HEK293T (cell line): ENCODE data around the gene VRK2.

Source experiments
- ARNT ChIP-seq: fragments of 450-650 bp; IDR thresholded peaks from 2 replicates; pipeline ENCODE4 v1.6.1; 2017; ENCODE audit warnings: mild to moderate bottlenecking
- BHLHE40 ChIP-seq: fragments of 450-650 bp; IDR thresholded peaks from 2 replicates; pipeline ENCODE4 v1.6.1; 2016; ENCODE audit warnings: mild to moderate bottlenecking, moderate library complexity, borderline replicate concordance
- ELF4 ChIP-seq: fragments of 450-650 bp; IDR thresholded peaks from 2 replicates; pipeline ENCODE4 v1.6.1; 2017; ENCODE audit warnings: antibody characterized with exemption
- FOXK2 ChIP-seq: fragments of 450-650 bp; IDR thresholded peaks from 2 replicates; pipeline ENCODE4 v1.6.1; 2016; ENCODE audit warnings: mild to moderate bottlenecking
- HDGF ChIP-seq: fragments of 450-650 bp; IDR thresholded peaks from 2 replicates; pipeline ENCODE4 v1.6.1; 2017; ENCODE audit warnings: antibody characterized with exemption, borderline replicate concordance
- SP1 ChIP-seq: fragments of 450-650 bp; IDR thresholded peaks from 2 replicates; pipeline ENCODE4 v1.6.1; 2017
- SUZ12 ChIP-seq: fragments of 450-650 bp; IDR thresholded peaks from 2 replicates; pipeline ENCODE4 v1.6.1; 2016; ENCODE audit warnings: mild to moderate bottlenecking

DNA sequence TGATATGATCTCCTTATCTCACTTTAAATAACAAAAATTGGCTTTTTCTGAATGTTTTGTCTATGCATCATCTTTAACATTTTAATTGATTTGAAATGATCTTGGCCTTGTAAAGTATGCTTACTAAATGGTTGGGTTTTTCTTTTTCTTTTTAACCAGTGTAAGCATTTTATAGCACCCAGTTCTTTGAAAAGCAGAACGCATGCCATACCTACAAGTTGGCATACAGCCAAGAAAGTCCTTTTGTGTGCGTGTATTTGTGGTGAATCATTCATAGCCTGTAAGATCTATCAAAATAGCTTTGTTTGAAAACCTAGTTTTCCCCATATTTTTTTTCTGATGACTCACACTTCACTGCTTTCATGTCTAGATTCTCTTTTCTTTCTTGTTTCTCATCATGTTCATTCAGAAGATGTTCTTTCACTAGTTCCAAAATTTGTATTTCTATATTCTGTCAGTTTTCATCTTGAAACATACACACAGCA lies 4.1 kb upstream of the VRK2 start:
- no peak for TF ChIP-seq ARNT
- TF ChIP-seq FOXK2 = no peak
- no peak for TF ChIP-seq BHLHE40
- no peak for TF ChIP-seq ELF4
- TF ChIP-seq SUZ12 = no peak
- no peak for TF ChIP-seq SP1
- no peak for TF ChIP-seq HDGF
